Gastrocnemius medialis (tissue), 4 donors: Measurements from ENCODE around the gene KRTAP19-3.

ENCODE experiments used
- POLR2A ChIP-seq, 2 donors: fragments of 450-650 bp; IDR thresholded peaks; one replicate each; pipeline ENCODE4 v1.6.1; 2017; ENCODE audit warnings: antibody characterized with exemption in 2 of 2, mild to moderate bottlenecking in 2 of 2, moderate library complexity in 2 of 2
- TF ChIP-seq, protein P1 (sequence below), 5 experiments: fragments of 450-650 bp in 3 of 5; fragments of 200-600 bp in 2 of 5; sonication (generic) in 2 of 5; IDR thresholded peaks in 4 of 5; conservative IDR thresholded peaks in 1 of 5; 1 replicate in 4 of 5; 2 replicates in 1 of 5; pipeline ENCODE4 v1.5.1; 2016 to 2019; ENCODE audit warnings: antibody characterized with exemption in 5 of 5, mild to moderate bottlenecking in 3 of 5, moderate library complexity in 3 of 5

DNA sequence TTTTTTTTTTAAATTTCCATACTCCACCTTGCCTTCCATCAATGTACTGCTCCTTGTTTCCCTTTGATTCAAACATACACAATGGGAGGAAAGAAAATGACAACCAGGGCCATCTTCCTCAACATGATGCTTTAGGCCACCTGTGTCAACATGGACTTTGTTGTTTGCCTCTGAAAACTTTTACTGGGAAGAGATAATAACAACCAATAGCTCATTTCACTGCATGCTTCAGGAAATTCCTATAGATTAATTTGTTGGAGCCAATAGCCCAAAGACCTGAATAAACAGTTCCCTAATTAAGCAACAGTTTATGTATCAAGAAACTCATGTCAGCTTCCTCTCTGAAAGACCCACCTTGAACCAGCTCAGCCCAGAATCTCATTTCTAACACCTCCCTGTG lies 48.6 kb downstream of the KRTAP19-3 start:
- TF ChIP-seq, protein P1, sequence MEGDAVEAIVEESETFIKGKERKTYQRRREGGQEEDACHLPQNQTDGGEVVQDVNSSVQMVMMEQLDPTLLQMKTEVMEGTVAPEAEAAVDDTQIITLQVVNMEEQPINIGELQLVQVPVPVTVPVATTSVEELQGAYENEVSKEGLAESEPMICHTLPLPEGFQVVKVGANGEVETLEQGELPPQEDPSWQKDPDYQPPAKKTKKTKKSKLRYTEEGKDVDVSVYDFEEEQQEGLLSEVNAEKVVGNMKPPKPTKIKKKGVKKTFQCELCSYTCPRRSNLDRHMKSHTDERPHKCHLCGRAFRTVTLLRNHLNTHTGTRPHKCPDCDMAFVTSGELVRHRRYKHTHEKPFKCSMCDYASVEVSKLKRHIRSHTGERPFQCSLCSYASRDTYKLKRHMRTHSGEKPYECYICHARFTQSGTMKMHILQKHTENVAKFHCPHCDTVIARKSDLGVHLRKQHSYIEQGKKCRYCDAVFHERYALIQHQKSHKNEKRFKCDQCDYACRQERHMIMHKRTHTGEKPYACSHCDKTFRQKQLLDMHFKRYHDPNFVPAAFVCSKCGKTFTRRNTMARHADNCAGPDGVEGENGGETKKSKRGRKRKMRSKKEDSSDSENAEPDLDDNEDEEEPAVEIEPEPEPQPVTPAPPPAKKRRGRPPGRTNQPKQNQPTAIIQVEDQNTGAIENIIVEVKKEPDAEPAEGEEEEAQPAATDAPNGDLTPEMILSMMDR (IDR thresholded peaks at IDR 0.05 in 4 of 5, conservative IDR thresholded peaks at IDR 0.05 in 1 of 5): no peak
- TF ChIP-seq POLR2A (IDR thresholded peaks at IDR 0.05): no peak
